NCI-H1092 treated with DMSO at 0.1 percent for 48 hours (cell line): ENCODE measurements around the gene GPR4.
A peak's percentile ranks its signal among the peaks of the same experiment; 100 is the strongest.
"Not testable (repeated sequence)": the region's sequence is repeated elsewhere in the genome, so short reads cannot be mapped to it uniquely, and the experiment has no call there.

Experiments used
- DNase-seq: peaks from one replicate; lab custom pipeline; 2025; lab: John Stamatoyannopoulos, UW

Gene GPR4

DNA sequence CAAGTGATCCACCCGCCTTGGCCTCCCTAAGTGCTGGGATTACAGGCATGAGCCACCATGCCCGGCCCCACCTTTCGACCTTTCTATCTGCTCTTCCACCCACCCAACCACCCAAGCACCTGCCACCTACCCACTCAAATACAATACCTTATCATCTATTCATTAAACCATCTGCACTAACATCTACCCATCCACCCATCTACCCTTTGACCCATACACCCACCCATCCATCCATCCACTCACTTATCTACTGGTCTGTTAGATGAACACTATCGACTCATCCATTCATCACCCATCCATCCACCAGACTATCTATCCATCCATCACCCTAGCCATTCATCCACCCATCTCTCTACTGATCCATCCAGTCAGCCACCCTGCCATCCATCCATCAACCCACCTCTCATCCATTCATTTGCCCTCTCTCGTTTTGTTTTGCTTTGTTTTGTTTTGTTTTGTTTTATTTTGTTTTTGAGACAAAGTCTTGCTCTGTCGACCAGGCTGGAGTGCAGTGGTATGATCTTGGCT lies 20.0 kb upstream of the GPR4 start:
- no peak for DNase-seq

GRCh38 chr19:45621389-45621788 lies 19.4 kb upstream of the GPR4 start:
- DNase-seq = no peak

GRCh38 chr19:45616704-45617017 lies 14.6 kb upstream of the GPR4 start:
- DNase-seq = no peak

- no peak for DNase-seq
These were observed 14.0 kb upstream of the GPR4 start for GRCh38 chr19:45615795-45616703.

- DNase-seq = not testable (repeated sequence)
These were observed 13.0 kb upstream of the GPR4 start for GRCh38 chr19:45615056-45615455.

- no peak for DNase-seq
These were observed 12.1 kb upstream of the GPR4 start for GRCh38 chr19:45613926-45614725.

GRCh38 chr19:45608948-45609347 lies 6.9 kb upstream of the GPR4 start:
- DNase-seq = no peak

GRCh38 chr19:45607071-45608029 lies 5.3 kb upstream of the GPR4 start:
- peak; percentile 8 for DNase-seq

- no peak for DNase-seq
These were observed 897 bp downstream of the GPR4 start for GRCh38 chr19:45601115-45601514.

GRCh38 chr19:45600340-45600885 lies 1.6 kb downstream of the GPR4 start:
- no peak for DNase-seq

- peak; percentile 4 for DNase-seq
These were observed 2.7 kb downstream of the GPR4 start for GRCh38 chr19:45599286-45599685.

- DNase-seq = no peak
These were observed 3.6 kb downstream of the GPR4 start for GRCh38 chr19:45598267-45599001.

- no peak for DNase-seq
These were observed 4.4 kb downstream of the GPR4 start for GRCh38 chr19:45597425-45598111.

GRCh38 chr19:45595814-45596213 lies 6.2 kb downstream of the GPR4 start:
- DNase-seq = no peak

DNA sequence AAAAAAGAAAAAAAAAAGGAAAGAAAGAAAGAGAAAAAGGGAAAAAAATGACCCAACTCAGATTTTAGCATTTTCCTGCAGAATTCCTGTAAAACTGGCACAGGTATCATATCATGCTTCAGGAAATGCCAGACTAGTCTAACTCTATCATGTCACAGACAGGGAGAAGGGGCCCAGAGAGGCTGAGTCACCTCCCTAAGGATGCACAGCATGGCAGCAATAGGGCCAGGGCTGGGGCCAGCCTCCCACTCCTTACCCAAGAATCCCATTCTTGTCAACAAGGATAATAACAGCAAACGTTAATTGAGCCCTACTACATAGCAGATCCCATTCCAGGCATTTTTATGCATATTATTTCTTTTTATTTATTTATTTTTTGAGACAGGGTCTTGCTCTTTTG lies 8.5 kb downstream of the GPR4 start:
- DNase-seq = no peak

GRCh38 chr19:45592366-45592765 lies 9.6 kb downstream of the GPR4 start:
- DNase-seq = no peak

DNA sequence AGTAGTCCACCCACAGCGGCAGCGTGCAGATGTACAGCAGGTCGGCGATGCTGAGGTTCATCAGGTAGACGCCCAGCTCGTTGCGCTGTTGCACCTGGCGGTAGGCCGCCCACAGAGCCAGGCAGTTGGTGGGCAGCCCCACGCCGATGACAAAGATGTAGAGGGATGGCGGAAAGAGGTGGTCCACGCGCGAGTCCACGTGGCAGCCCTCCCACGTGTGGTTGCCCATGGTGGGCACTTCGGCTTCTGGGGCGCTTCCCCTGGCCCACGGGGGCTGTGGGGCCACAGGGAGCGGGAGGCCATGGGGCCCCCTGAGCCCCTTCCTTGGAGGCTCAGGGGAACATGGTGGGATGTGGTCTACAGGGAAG lies 10.4 kb downstream of the GPR4 start:
- no peak for DNase-seq

DNA sequence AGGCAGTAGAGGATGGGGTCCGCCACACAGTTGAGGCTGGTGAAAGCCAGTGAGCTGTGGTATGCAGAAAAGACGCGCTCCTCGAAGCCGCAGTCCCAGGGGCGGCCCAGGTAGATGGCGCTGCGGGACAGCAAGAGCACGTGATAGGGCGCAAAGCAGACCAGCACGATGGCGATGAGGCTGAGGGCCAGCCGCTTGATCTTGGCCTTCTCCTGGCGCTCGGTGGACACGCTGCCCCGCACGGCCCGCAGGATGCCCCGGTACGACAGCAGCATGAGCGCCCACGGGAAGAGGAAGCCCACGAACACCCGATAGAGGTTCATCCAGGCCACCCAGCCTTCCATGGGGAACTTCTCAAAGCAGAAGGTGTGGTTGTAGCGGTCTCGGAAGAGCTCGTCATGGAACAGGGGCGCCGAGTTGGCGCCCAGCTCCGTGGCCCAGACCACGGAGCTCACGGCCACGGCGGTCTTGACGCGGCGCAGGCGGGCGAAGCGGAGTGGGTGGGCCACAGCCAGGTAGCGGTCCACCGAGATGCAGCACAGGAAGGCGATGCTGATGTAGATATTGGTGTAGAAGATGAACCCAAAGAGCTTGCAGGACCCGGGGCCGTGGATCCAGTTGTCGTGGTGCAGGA lies 10.9 kb downstream of the GPR4 start:
- DNase-seq = peak; percentile 12

GRCh38 chr19:45590300-45591003 lies 11.6 kb downstream of the GPR4 start:
- no peak for DNase-seq
